ENCODE data around the gene NEK9.

The NEK9 gene

GRCh38 chr14:75094896-75095295, 32.0 kb downstream of the NEK9 start:
- no peak overlapping the region for H3K27ac ChIP-seq (ENCODE audit: low read length)
- H3K4me1 ChIP-seq (ENCODE audit: low read length), result no peaks in the 10 kb centered on the region
- no peak overlapping the region for H3K4me2 ChIP-seq (ENCODE audit: low read depth, low read length)
- no peak for DNase-seq
- TF ChIP-seq, protein P1, sequence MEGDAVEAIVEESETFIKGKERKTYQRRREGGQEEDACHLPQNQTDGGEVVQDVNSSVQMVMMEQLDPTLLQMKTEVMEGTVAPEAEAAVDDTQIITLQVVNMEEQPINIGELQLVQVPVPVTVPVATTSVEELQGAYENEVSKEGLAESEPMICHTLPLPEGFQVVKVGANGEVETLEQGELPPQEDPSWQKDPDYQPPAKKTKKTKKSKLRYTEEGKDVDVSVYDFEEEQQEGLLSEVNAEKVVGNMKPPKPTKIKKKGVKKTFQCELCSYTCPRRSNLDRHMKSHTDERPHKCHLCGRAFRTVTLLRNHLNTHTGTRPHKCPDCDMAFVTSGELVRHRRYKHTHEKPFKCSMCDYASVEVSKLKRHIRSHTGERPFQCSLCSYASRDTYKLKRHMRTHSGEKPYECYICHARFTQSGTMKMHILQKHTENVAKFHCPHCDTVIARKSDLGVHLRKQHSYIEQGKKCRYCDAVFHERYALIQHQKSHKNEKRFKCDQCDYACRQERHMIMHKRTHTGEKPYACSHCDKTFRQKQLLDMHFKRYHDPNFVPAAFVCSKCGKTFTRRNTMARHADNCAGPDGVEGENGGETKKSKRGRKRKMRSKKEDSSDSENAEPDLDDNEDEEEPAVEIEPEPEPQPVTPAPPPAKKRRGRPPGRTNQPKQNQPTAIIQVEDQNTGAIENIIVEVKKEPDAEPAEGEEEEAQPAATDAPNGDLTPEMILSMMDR (IDR thresholded peaks at IDR 0.05; ENCODE audit: low read length), result no peak
- TF ChIP-seq EZH2phosphoT487 (IDR thresholded peaks at IDR 0.05; ENCODE audit: low read length) (no peak), EZH2 (optimal IDR thresholded peaks at IDR 0.05; ENCODE audit: low read depth, low read length) (no peak)
- H3K4me3 ChIP-seq (ENCODE audit: low read length), result no peak overlapping the region
- H3F3A ChIP-seq (ENCODE audit: insufficient read depth, low read length), result no peaks in the 10 kb centered on the region
- H2AFZ ChIP-seq (ENCODE audit: low read length), result no peak overlapping the region
- H3K36me3 ChIP-seq (replicated peaks; ENCODE audit: insufficient read depth, low read length), result no peaks in the 10 kb centered on the region
- H3K27me3 ChIP-seq (replicated peaks; ENCODE audit: insufficient read depth, low read length), result no peaks in the 10 kb centered on the region
- H3K9me2 ChIP-seq (replicated peaks; ENCODE audit: insufficient read depth, low read length), result no peaks in the 10 kb centered on the region
- H3K79me2 ChIP-seq (ENCODE audit: low read length), result no peaks in the 10 kb centered on the region
- H4K20me1 ChIP-seq (ENCODE audit: insufficient read depth, low read length), result no peaks in the 10 kb centered on the region
- no peak overlapping the region for H3K9ac ChIP-seq (ENCODE audit: low read length)
- no peaks in the 10 kb centered on the region for H3K9me3 ChIP-seq (replicated peaks; ENCODE audit: insufficient read depth, low read length)

- Histone ChIP-seq H3K4me3 (ENCODE audit: low read length) (no peak overlapping the region), H3F3A (ENCODE audit: insufficient read depth, low read length) (no peaks in the 10 kb centered on the region), H3K9me2 (replicated peaks; ENCODE audit: insufficient read depth, low read length) (no peaks in the 10 kb centered on the region), H4K20me1 (ENCODE audit: insufficient read depth, low read length) (no peaks in the 10 kb centered on the region), H3K27ac (ENCODE audit: low read length) (no peak overlapping the region), H3K4me2 (ENCODE audit: low read depth, low read length) (no peak overlapping the region), H3K27me3 (replicated peaks; ENCODE audit: insufficient read depth, low read length) (no peaks in the 10 kb centered on the region), H3K9me3 (replicated peaks; ENCODE audit: insufficient read depth, low read length) (no peaks in the 10 kb centered on the region), H3K4me1 (ENCODE audit: low read length) (no peaks in the 10 kb centered on the region), H3K36me3 (replicated peaks; ENCODE audit: insufficient read depth, low read length) (no peaks in the 10 kb centered on the region), H3K9ac (ENCODE audit: low read length) (no peak overlapping the region), H3K79me2 (ENCODE audit: low read length) (no peaks in the 10 kb centered on the region), H2AFZ (ENCODE audit: low read length) (no peak overlapping the region)
- no peak for DNase-seq
- TF ChIP-seq EZH2 (optimal IDR thresholded peaks at IDR 0.05; ENCODE audit: low read depth, low read length) (no peak), EZH2phosphoT487 (IDR thresholded peaks at IDR 0.05; ENCODE audit: low read length) (no peak)
- TF ChIP-seq, protein P1 (IDR thresholded peaks at IDR 0.05; ENCODE audit: low read length), result no peak
These were observed 34.1 kb downstream of the NEK9 start for GRCh38 chr14:75092698-75093097.

DNA sequence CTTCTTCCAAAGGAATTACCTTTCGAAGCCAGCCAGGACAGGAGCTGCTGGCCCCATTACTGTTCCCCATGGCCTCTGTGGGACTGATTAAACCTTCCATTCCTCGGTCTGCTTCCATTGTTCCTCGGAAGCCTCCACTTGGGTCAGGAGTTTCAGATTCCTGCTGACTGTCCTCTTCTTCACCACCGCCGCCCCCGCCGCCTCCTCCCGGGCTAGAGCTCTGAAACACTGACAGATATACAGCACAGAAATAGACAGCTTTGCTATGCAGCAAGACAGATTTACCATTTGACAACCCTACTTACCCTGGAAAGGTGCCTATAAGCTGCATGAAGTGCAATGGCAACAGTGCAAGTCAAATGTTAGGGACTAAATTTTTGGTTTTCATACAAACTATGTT, 35.6 kb downstream of the NEK9 start:
- TF ChIP-seq EZH2 (optimal IDR thresholded peaks at IDR 0.05; ENCODE audit: low read depth, low read length) (no peak), EZH2phosphoT487 (IDR thresholded peaks at IDR 0.05; ENCODE audit: low read length) (no peak)
- TF ChIP-seq, protein P1 (IDR thresholded peaks at IDR 0.05; ENCODE audit: low read length), result no peak
- Histone ChIP-seq H3K36me3 (replicated peaks; ENCODE audit: insufficient read depth, low read length) (no peaks in the 10 kb centered on the region), H3K27ac (ENCODE audit: low read length) (no peak overlapping the region), H3K4me1 (ENCODE audit: low read length) (no peaks in the 10 kb centered on the region), H3K79me2 (ENCODE audit: low read length) (no peaks in the 10 kb centered on the region), H3F3A (ENCODE audit: insufficient read depth, low read length) (no peaks in the 10 kb centered on the region), H3K4me2 (ENCODE audit: low read depth, low read length) (no peak overlapping the region), H3K9me2 (replicated peaks; ENCODE audit: insufficient read depth, low read length) (no peaks in the 10 kb centered on the region), H2AFZ (ENCODE audit: low read length) (no peak overlapping the region), H3K4me3 (ENCODE audit: low read length) (no peak overlapping the region), H3K27me3 (replicated peaks; ENCODE audit: insufficient read depth, low read length) (no peaks in the 10 kb centered on the region), H3K9ac (ENCODE audit: low read length) (no peak overlapping the region), H3K9me3 (replicated peaks; ENCODE audit: insufficient read depth, low read length) (no peaks in the 10 kb centered on the region), H4K20me1 (ENCODE audit: insufficient read depth, low read length) (no peaks in the 10 kb centered on the region)
- no peak for DNase-seq

Data from MM.1S (cell line).